GM12878 (cell line): ENCODE results near the gene AKTIP. TPM values are rescaled to one million over a fixed set of nuclear protein-coding genes. Genes with fewer than 3 reads are reported as not detected.
A peak's percentile ranks its signal among the peaks of the same experiment; 100 is the strongest.

Experiments
- BACH1 ChIP-seq: fragments of 450-650 bp; IDR thresholded peaks from 2 replicates; pipeline ENCODE4 v1.6.1; 2017; ENCODE audit warnings: mild to moderate bottlenecking, borderline replicate concordance
- BMI1 ChIP-seq: fragments of 450-650 bp; IDR thresholded peaks from 2 replicates; pipeline ENCODE4 v1.6.1; 2016; ENCODE audit warnings: mild to moderate bottlenecking, moderate library complexity, borderline replicate concordance
- CBX3 ChIP-seq: fragments of 200-600 bp; sonication (generic); IDR thresholded peaks from 2 replicates; pipeline ENCODE4 v1.6.1; 2016; ENCODE audit warnings: low read depth, borderline replicate concordance
- CTCF ChIP-seq, 3 experiments: IDR thresholded peaks in 2 of 3; conservative IDR thresholded peaks in 1 of 3; 2 replicates each; pipeline ENCODE4 v1.5.1; 2011; ENCODE audit warnings: low read depth in 3 of 3, low read length in 3 of 3, mild to moderate bottlenecking in 3 of 3, control low read depth in 2 of 3, moderate library complexity in 2 of 3, inconsistent platforms in 1 of 3, mixed read lengths in 1 of 3; ENCODE audit not compliant: control insufficient read depth in 2 of 3, insufficient read depth in 1 of 3; ENCODE audit errors: extremely low read depth in 1 of 3
- DPF2 ChIP-seq: fragments of 450-650 bp; IDR thresholded peaks from 2 replicates; pipeline ENCODE4 v1.6.1; 2017; ENCODE audit warnings: mild to moderate bottlenecking
- EZH2 ChIP-seq: IDR thresholded peaks from 2 replicates; pipeline ENCODE4 v1.6.1; 2012; ENCODE audit warnings: low read depth, mild to moderate bottlenecking, control low read depth, inconsistent platforms, low read length, borderline replicate concordance; ENCODE audit not compliant: control insufficient read depth
- FOS ChIP-seq: IDR thresholded peaks from 3 replicates; pipeline ENCODE4 v1.6.1; 2011; ENCODE audit warnings: borderline replicate concordance; ENCODE audit not compliant: insufficient read length; ENCODE audit errors: extremely low read depth
- IRF5 ChIP-seq: fragments of 450-650 bp; IDR thresholded peaks from 2 replicates; pipeline ENCODE4 v1.6.1; 2017; ENCODE audit warnings: borderline replicate concordance
- MAX ChIP-seq: IDR thresholded peaks from 2 replicates; pipeline ENCODE4 v1.6.1; 2012; ENCODE audit warnings: low read depth, low read length, improper control_type of control experiment
- MEF2A ChIP-seq: IDR thresholded peaks from 2 replicates; pipeline ENCODE4 v1.6.1; 2011; ENCODE audit warnings: low read depth, mild to moderate bottlenecking, low read length, moderate library complexity; ENCODE audit not compliant: insufficient read depth
- MTA3 ChIP-seq: IDR thresholded peaks from 2 replicates; pipeline ENCODE4 v1.6.1; 2012; ENCODE audit warnings: low read length, inconsistent platforms, borderline replicate concordance
- MXI1 ChIP-seq: fragments of 150-350 bp; IDR thresholded peaks from 2 replicates; pipeline ENCODE4 v1.6.1; 2011; ENCODE audit warnings: low read depth, mild to moderate bottlenecking, inconsistent platforms, low read length, improper control_type of control experiment
- MYC ChIP-seq: IDR thresholded peaks from 2 replicates; pipeline ENCODE4 v1.6.1; 2011; ENCODE audit warnings: mild to moderate bottlenecking, low read length, moderate library complexity, inconsistent platforms; ENCODE audit not compliant: insufficient read depth, insufficient replicate concordance, insufficient read length, severe bottlenecking
- NFIC ChIP-seq: IDR thresholded peaks from 2 replicates; pipeline ENCODE4 v1.6.1; 2012; ENCODE audit warnings: low read depth, mild to moderate bottlenecking, inconsistent platforms, low read length, moderate library complexity
- POLR2AphosphoS2 ChIP-seq: IDR thresholded peaks from 2 replicates; pipeline ENCODE4 v1.6.1; 2011; ENCODE audit warnings: low read depth, mild to moderate bottlenecking, low read length, improper control_type of control experiment, moderate library complexity
- PRDM15 ChIP-seq: fragments of 450-650 bp; formaldehyde crosslinking; IDR thresholded peaks from 2 replicates; pipeline ENCODE4 v1.4.0; 2020; ENCODE audit warnings: mild to moderate bottlenecking, moderate library complexity
- SMC3 ChIP-seq: IDR thresholded peaks from 2 replicates; pipeline ENCODE4 v1.6.1; 2011; ENCODE audit warnings: low read length, improper control_type of control experiment, borderline replicate concordance
- STAT1 ChIP-seq: fragments of 450-650 bp; conservative IDR thresholded peaks from 2 replicates; pipeline ENCODE4 v1.6.1; 2014; ENCODE audit warnings: antibody characterized with exemption, mild to moderate bottlenecking
- SUPT20H ChIP-seq: IDR thresholded peaks from 2 replicates; pipeline ENCODE4 v1.6.1; 2011; ENCODE audit warnings: low read depth, mild to moderate bottlenecking, low read length, moderate library complexity, borderline replicate concordance; ENCODE audit not compliant: control insufficient read depth
- USF1 ChIP-seq: IDR thresholded peaks from 2 replicates; pipeline ENCODE4 v1.6.1; 2011; ENCODE audit warnings: borderline replicate concordance, low read depth, mild to moderate bottlenecking, moderate library complexity, mixed read lengths, low read length; ENCODE audit not compliant: insufficient read depth; ENCODE audit errors: extremely low read length
- ZBED1 ChIP-seq: IDR thresholded peaks from 2 replicates; pipeline ENCODE4 v1.6.1; 2016; ENCODE audit warnings: borderline replicate concordance
- ZNF384 ChIP-seq: IDR thresholded peaks from 2 replicates; pipeline ENCODE4 v1.6.1; 2012; ENCODE audit warnings: low read depth, mild to moderate bottlenecking, low read length, improper control_type of control experiment, borderline replicate concordance
- polyA plus RNA-seq, 11 experiments: library from polyadenylated mRNA; depleted of rRNA in 4 of 11; unstranded in 6 of 11; stranded (reverse) in 5 of 11; fragments of >200 nt; fragmentation: Nextera tagmentation in 4 of 11; fragmentation: Illumina TruSeq in 1 of 11; extraction: Ambion mirVana in 4 of 11; extraction: Trizol in 1 of 11; gene quantifications; 1 replicate in 1 of 11; 2 replicates in 10 of 11; pipeline versions ENCODE4 v1.2.1 to v1.2.3, GENCODE V29; 2011 to 2016; ENCODE audit warnings: inconsistent platforms in 2 of 11, missing spikeins in 2 of 11, low read depth in 1 of 11
- total RNA-seq, 4 experiments: library from RNA; depleted of rRNA in 3 of 4; stranded (reverse); fragments of >200 nt in 3 of 4; fragmentation: Illumina TruSeq in 1 of 4; extraction: Trizol in 1 of 4; gene quantifications; 2 replicates each; pipeline versions ENCODE4 v1.2.1 to v1.2.3, GENCODE V29; 2013 to 2021

AKTIP gene
- total and polyA plus RNA-seq, 10 of the 15 experiments (the other 5 are each of a cell fraction or from before 2014, with no cell fraction given) = 11.4 to 22.9 (median 13.6) TPM

GRCh38 chr16:53457670-53458069 lies 45.3 kb downstream of the AKTIP start (continued):
- no peak for TF ChIP-seq USF1
- TF ChIP-seq FOS = no peak
- TF ChIP-seq SMC3 = peak; percentile 20; the same call in 1 of the 2 replicates
- no peak for TF ChIP-seq BMI1
- no peak for TF ChIP-seq MXI1
- peak; percentile 86 for TF ChIP-seq NFIC
- TF ChIP-seq SUPT20H = no peak
- TF ChIP-seq MEF2A = 0 out of 2 replicates have a peak, but pooled peaks have one; percentile 38
- TF ChIP-seq MYC = no peak
- TF ChIP-seq MTA3 = 0 out of 2 replicates have a peak, but pooled peaks have one; percentile 25
- no peak for TF ChIP-seq ZNF384
- peak; percentile 84; the same call in 1 of the 2 replicates for TF ChIP-seq DPF2
- TF ChIP-seq BACH1 = peak; percentile 46; the same call in 1 of the 2 replicates
- no peak for TF ChIP-seq IRF5
- TF ChIP-seq CBX3 = no peak
- peak; percentile 57; the same call in 1 of the 2 replicates for TF ChIP-seq MAX
- no peak for TF ChIP-seq PRDM15
- 0 out of 2 replicates have a peak, but pooled peaks have one; percentile 63 for TF ChIP-seq EZH2
- no peak for TF ChIP-seq STAT1
- TF ChIP-seq POLR2AphosphoS2 = no peak
- TF ChIP-seq CTCF (IDR thresholded peaks at IDR 0.05 in 2 of 3, conservative IDR thresholded peaks at IDR 0.05 in 1 of 3; ENCODE audit: control insufficient read depth in 2 of 3, extremely low read depth in 1 of 3, insufficient read depth in 1 of 3, low read depth in 3 of 3, low read length in 3 of 3) = 0 out of 6 replicates have a peak, but pooled peaks of 1 of the 3 experiments have one; percentile 8
- peak; percentile 33; the same call in 1 of the 2 replicates for TF ChIP-seq ZBED1
